ENCODE data around the gene FOXL3.

DNA sequence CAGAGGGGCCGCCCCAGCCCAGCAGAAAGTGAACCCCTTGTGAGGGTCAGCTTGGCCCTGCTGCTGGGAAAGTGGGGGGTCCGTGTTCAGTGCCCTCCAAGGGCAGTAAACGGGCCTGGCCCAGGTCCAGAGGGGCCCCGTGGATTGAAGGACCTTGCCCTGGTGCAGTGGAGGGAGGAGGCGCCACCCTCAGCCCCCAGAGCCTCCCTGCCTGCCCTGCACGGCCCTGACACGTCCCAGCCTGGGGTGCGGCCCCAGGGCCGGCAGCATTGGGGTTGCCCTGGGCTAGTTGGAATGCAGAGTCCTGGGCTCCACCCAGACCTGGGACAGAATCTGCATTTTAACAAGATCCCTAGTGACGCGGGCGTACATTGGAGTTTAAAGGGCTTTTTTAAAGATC, 42.8 kb upstream of the FOXL3 start:
- TF ChIP-seq CEBPB (IDR thresholded peaks at IDR 0.05; ENCODE audit: low read depth) (no peak), POLR2A (IDR thresholded peaks at IDR 0.05; ENCODE audit: borderline replicate concordance, extremely low read depth, insufficient read depth, insufficient read length) (no peak), SIN3A (IDR thresholded peaks at IDR 0.05; ENCODE audit: low read depth) (no peak), ELF1 (IDR thresholded peaks at IDR 0.05; ENCODE audit: borderline replicate concordance, low read depth) (no peak), ZNF274 (IDR thresholded peaks at IDR 0.05; ENCODE audit: low read depth, low read length) (no peak), EGR1 (IDR thresholded peaks at IDR 0.05; ENCODE audit: low read depth) (no peak), POLR2AphosphoS5 (IDR thresholded peaks at IDR 0.05; ENCODE audit: low read depth, low read length) (no peak), EZH2 (IDR thresholded peaks at IDR 0.05) (no peak), EZH2phosphoT487 (IDR thresholded peaks at IDR 0.05; ENCODE audit: borderline replicate concordance) (no peak)
- TF ChIP-seq, protein P1, sequence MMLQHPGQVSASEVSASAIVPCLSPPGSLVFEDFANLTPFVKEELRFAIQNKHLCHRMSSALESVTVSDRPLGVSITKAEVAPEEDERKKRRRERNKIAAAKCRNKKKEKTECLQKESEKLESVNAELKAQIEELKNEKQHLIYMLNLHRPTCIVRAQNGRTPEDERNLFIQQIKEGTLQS (IDR thresholded peaks at IDR 0.05), result no peak
- TF ChIP-seq, protein P2, sequence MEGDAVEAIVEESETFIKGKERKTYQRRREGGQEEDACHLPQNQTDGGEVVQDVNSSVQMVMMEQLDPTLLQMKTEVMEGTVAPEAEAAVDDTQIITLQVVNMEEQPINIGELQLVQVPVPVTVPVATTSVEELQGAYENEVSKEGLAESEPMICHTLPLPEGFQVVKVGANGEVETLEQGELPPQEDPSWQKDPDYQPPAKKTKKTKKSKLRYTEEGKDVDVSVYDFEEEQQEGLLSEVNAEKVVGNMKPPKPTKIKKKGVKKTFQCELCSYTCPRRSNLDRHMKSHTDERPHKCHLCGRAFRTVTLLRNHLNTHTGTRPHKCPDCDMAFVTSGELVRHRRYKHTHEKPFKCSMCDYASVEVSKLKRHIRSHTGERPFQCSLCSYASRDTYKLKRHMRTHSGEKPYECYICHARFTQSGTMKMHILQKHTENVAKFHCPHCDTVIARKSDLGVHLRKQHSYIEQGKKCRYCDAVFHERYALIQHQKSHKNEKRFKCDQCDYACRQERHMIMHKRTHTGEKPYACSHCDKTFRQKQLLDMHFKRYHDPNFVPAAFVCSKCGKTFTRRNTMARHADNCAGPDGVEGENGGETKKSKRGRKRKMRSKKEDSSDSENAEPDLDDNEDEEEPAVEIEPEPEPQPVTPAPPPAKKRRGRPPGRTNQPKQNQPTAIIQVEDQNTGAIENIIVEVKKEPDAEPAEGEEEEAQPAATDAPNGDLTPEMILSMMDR (IDR thresholded peaks at IDR 0.05 in 2 of 3, conservative IDR thresholded peaks at IDR 0.05 in 1 of 3; ENCODE audit: borderline replicate concordance in 1 of 3, insufficient read depth in 1 of 3, low read depth in 2 of 3, low read length in 2 of 3), result no peak
- TF ChIP-seq, protein P3, sequence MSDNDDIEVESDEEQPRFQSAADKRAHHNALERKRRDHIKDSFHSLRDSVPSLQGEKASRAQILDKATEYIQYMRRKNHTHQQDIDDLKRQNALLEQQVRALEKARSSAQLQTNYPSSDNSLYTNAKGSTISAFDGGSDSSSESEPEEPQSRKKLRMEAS (IDR thresholded peaks at IDR 0.05), result no peak
- TF ChIP-seq, protein P4, sequence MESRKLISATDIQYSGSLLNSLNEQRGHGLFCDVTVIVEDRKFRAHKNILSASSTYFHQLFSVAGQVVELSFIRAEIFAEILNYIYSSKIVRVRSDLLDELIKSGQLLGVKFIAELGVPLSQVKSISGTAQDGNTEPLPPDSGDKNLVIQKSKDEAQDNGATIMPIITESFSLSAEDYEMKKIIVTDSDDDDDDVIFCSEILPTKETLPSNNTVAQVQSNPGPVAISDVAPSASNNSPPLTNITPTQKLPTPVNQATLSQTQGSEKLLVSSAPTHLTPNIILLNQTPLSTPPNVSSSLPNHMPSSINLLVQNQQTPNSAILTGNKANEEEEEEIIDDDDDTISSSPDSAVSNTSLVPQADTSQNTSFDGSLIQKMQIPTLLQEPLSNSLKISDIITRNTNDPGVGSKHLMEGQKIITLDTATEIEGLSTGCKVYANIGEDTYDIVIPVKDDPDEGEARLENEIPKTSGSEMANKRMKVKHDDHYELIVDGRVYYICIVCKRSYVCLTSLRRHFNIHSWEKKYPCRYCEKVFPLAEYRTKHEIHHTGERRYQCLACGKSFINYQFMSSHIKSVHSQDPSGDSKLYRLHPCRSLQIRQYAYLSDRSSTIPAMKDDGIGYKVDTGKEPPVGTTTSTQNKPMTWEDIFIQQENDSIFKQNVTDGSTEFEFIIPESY (IDR thresholded peaks at IDR 0.05; ENCODE audit: extremely low read depth, insufficient replicate concordance, low read length), result no peak
